GM18505 (cell line): Measurements from ENCODE around the gene IQCH.

ENCODE experiments used
- ATAC-seq: cut with Tn5 transposase; IDR thresholded peaks from one replicate; pipeline ENCODE4 v1.9.1; 2021; ENCODE audit not compliant: unreplicated experiment
- POLR2A ChIP-seq: IDR thresholded peaks from 4 replicates; pipeline ENCODE4 v1.6.1; 2011; ENCODE audit warnings: borderline replicate concordance; ENCODE audit not compliant: insufficient read depth, insufficient read length; ENCODE audit errors: extremely low read depth

The IQCH gene

GRCh38 chr15:67389975-67390374 is 135.4 kb downstream of the IQCH start:
- no peak for TF ChIP-seq POLR2A

GRCh38 chr15:67394873-67395639 is 140.5 kb downstream of the IQCH start:
- ATAC-seq: no peak
- TF ChIP-seq POLR2A: no peak

More at GRCh38 chr15:67389975-67390374, 135.4 kb downstream of the IQCH start:
- ATAC-seq: no peak

- TF ChIP-seq POLR2A: no peak
Observed at GRCh38 chr15:67396114-67396513, 141.5 kb downstream of the IQCH start.

GRCh38 chr15:67397139-67397538 is 142.6 kb downstream of the IQCH start:
- TF ChIP-seq POLR2A: no peak
- ATAC-seq: no peak

More at GRCh38 chr15:67396114-67396513, 141.5 kb downstream of the IQCH start:
- ATAC-seq: no peak

GRCh38 chr15:67399925-67400324 is 145.3 kb downstream of the IQCH start:
- ATAC-seq: no peak
- no peak for TF ChIP-seq POLR2A

- ATAC-seq: no peak
- no peak for TF ChIP-seq POLR2A
Observed at GRCh38 chr15:67400890-67401289, 146.3 kb downstream of the IQCH start.

- TF ChIP-seq POLR2A: no peak
- ATAC-seq: no peak
Observed at GRCh38 chr15:67401336-67401735, 146.8 kb downstream of the IQCH start.

GRCh38 chr15:67403428-67404154 is 149.0 kb downstream of the IQCH start:
- no peak for TF ChIP-seq POLR2A
- ATAC-seq: no peak

GRCh38 chr15:67405208-67406191 is 150.9 kb downstream of the IQCH start:
- no peak for TF ChIP-seq POLR2A
- no peak for ATAC-seq

GRCh38 chr15:67406257-67406861 is 151.8 kb downstream of the IQCH start:
- ATAC-seq: no peak
- TF ChIP-seq POLR2A: no peak

- no peak for ATAC-seq
- TF ChIP-seq POLR2A: no peak
Observed at GRCh38 chr15:67407786-67408185, 153.2 kb downstream of the IQCH start.

- no peak for TF ChIP-seq POLR2A
- no peak for ATAC-seq
Observed at GRCh38 chr15:67409175-67409574, 154.6 kb downstream of the IQCH start.
